CD8-positive, alpha-beta memory T cell (primary cell): ENCODE measurements around the gene NIP7. TPM values are rescaled to one million over a fixed set of nuclear protein-coding genes. Genes with fewer than 3 reads are reported as not detected.

Experiments
- CTCF ChIA-PET: fragments of 350-600 bp; sonication (Branson Sonifier 250); formaldehyde crosslinking; loops from one replicate; lab custom pipeline; 2021; ENCODE audit warnings: antibody characterized with exemption; lab: Charles Lee
- POLR2A ChIA-PET: fragments of 350-600 bp; sonication (Branson Sonifier 250); formaldehyde crosslinking; loops from one replicate; lab custom pipeline; 2021; ENCODE audit warnings: antibody characterized with exemption; lab: Charles Lee
- DNase-seq, 5 donors: peaks; one replicate each; pipeline versions ENCODE4 v3.0.0 to v3.0.0-alpha.2; 2020 to 2022; ENCODE audit warnings: mixed read lengths in 1 of 5
- H3K27ac ChIP-seq: one replicate; pipeline ENCODE4 v1.7.0; 2013; ENCODE audit warnings: low read depth, mild to moderate bottlenecking, low read length, moderate library complexity
- H3K27me3 ChIP-seq: 2 replicates; pipeline ENCODE4 v1.7.0; 2013; ENCODE audit warnings: low read length, mild to moderate bottlenecking; ENCODE audit not compliant: insufficient read depth, poor library complexity, severe bottlenecking
- H3K36me3 ChIP-seq: 2 replicates; pipeline ENCODE4 v1.7.0; 2013; ENCODE audit warnings: mild to moderate bottlenecking, low read length, moderate library complexity; ENCODE audit not compliant: insufficient read depth
- H3K4me1 ChIP-seq: 2 replicates; pipeline ENCODE4 v1.7.0; 2013; ENCODE audit warnings: mild to moderate bottlenecking, low read length, moderate library complexity; ENCODE audit not compliant: insufficient read depth
- H3K4me3 ChIP-seq: 2 replicates; pipeline ENCODE4 v1.7.0; 2013; ENCODE audit warnings: mild to moderate bottlenecking, low read length
- H3K9me3 ChIP-seq: 2 replicates; pipeline ENCODE4 v1.7.0; 2013; ENCODE audit warnings: mild to moderate bottlenecking, low read length
- H3K27ac Mint-ChIP-seq, 8 donors: one replicate each; pipeline ENCODE4 v1.8.0; 2020 to 2021; ENCODE audit warnings: mixed read lengths in 8 of 8, mild to moderate bottlenecking in 6 of 8, inconsistent platforms in 3 of 8, moderate library complexity in 3 of 8
- H3K27me3 Mint-ChIP-seq, 2 donors: one replicate each; pipeline ENCODE4 v1.8.0; 2020 to 2021; ENCODE audit warnings: mixed read lengths in 2 of 2, mild to moderate bottlenecking in 1 of 2, moderate library complexity in 1 of 2
- H3K36me3 Mint-ChIP-seq, 3 donors: one replicate each; pipeline ENCODE4 v1.8.0; 2020 to 2021; ENCODE audit warnings: mixed read lengths in 3 of 3, inconsistent platforms in 1 of 3, mild to moderate bottlenecking in 1 of 3
- H3K4me1 Mint-ChIP-seq, 3 donors: one replicate each; pipeline ENCODE4 v1.8.0; 2020 to 2021; ENCODE audit warnings: mixed read lengths in 3 of 3, inconsistent platforms in 1 of 3, mild to moderate bottlenecking in 1 of 3
- H3K4me3 Mint-ChIP-seq, 7 donors: one replicate each; pipeline ENCODE4 v1.8.0; 2020 to 2021; ENCODE audit warnings: mixed read lengths in 7 of 7, mild to moderate bottlenecking in 6 of 7, moderate library complexity in 4 of 7, inconsistent platforms in 2 of 7
- H3K9me3 Mint-ChIP-seq, 5 donors: one replicate each; pipeline ENCODE4 v1.8.0; 2020 to 2022; ENCODE audit warnings: mixed read lengths in 5 of 5, mild to moderate bottlenecking in 3 of 5, moderate library complexity in 2 of 5, inconsistent platforms in 1 of 5
- polyA plus RNA-seq: library from polyadenylated mRNA; unstranded; fragments of 300-500 nt; fragmentation: Illumina TruSeq; gene quantifications from one replicate; pipeline ENCODE4 v1.2.3, GENCODE V29; 2021
- total RNA-seq, 2 experiments: library from RNA; stranded (reverse); gene quantifications; one replicate each; pipeline ENCODE4 v1.2.3, GENCODE V29; 2021

Gene NIP7
- total and polyA plus RNA-seq, 3 experiments from 2014 or later, result 23.7 to 80.1 (median 73.8) TPM

DNA sequence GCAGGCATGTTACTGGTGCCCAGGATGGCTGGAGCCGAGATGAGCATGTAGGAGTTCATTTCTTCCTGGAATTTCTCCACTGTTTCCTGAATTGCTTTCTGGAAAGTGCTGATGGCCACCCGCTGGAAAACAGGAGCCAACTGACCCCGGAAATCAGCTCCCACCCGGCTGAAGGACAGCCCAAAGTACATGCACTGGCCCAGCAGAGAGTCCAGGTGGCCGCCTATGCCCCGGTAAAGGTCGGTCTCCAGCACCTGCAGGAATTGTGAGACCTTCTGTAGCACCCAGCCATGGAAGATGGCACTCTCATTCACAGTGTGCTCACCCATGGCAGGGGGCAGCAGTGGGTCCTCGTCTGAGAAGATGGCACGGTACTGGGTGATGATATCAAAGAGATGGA is 4.9 kb upstream of the NIP7 start:
- Mint-ChIP-seq H3K4me3 (peak overlapping the region in 1 of 7 donors; percentile 76), H3K36me3 (peaks cover 0 to 52% (median 11%) of the 10 kb centered on the region in 3 donors), H3K4me1 (peaks cover 37 to 67% (median 49%) of the 10 kb centered on the region in 3 donors), H3K27ac (no peak overlapping the region), H3K9me3 (no peaks in the 10 kb centered on the region), H3K27me3 (no peaks in the 10 kb centered on the region)
- ChIA-PET POLR2A (no interaction called here), CTCF (interaction anchor here (0.9 kb wide), 1 partner anchor 9 kb away, joined by 3 read pairs; no protein-coding TSS in a partner anchor)
- H3K4me3 ChIP-seq, result no peak overlapping the region
- H3K27me3 ChIP-seq, result no peaks in the 10 kb centered on the region
- H3K4me1 ChIP-seq, result peaks cover 31% of the 10 kb centered on the region
- H3K27ac ChIP-seq, result no peak overlapping the region
- H3K36me3 ChIP-seq, result peaks cover 17% of the 10 kb centered on the region
- DNase-seq, result no peak
- no peaks in the 10 kb centered on the region for H3K9me3 ChIP-seq

DNA sequence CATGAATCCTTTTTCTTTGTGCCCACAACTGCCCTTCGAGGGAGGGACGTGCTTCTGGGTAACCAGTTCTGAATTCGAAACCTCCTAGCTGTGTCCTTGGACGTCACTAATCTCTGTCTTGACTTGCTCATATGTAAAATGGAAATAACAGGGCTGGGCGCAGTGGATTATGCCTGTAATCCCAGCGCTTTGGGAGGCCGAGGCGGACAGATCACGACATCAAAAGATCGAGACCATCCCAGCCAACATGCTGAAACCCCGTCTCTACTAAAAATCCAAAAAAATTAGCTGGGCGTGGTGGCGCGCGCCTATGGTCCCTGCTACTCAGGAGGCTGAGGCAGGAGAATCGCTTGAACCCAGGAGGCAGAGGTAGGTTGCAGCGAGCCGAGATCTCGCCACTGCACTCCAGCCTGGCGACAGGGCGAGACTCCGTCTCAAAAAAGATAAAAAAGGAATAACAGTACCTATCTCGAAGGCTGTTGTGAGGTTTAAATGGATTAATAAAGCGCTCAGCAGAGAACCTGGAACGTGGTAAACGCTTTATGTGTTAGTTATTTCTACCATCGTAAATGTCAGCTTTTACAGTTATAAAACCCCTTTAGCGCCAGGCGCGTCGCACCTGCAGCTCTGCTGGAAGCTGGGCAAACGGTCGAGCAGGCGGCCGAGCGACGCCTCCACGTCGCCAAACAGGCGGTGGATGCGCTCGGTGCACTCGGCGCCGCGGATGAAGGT is 849 bp upstream of the NIP7 start:
- peaks cover 28% of the 10 kb centered on the region for H3K36me3 ChIP-seq
- H3K4me3 Mint-ChIP-seq, result peak overlapping the region; percentile 98 to 100 (median 99)

DNA sequence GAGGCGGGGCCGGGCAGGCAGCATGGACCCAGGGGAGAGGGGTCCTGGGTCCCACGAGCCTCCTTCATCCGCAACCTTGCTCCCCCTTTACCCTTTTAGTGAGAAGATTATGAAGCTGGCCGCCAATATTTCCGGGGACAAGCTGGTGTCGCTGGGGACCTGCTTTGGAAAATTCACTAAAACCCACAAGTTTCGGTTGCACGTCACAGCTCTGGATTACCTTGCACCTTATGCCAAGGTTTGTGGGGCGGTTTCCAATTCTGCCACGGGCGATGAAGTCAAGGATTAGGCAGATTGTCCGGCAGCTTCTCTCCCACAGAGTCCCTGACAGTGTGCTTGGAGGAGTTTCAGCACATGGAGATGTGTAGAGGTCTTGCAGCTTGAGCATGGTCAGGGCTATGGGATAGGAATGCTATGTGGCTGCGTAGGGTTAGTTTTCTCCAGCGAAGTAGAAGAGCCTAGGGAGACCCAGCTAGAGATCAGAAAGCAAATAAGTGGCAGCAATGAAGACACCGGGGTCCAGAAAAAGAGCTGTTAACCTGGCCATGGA is 598 bp downstream of the NIP7 start:
- Histone ChIP-seq H3K4me3 (peak overlapping the region; percentile 86), H3K27me3 (no peaks in the 10 kb centered on the region), H3K4me1 (peaks cover 32% of the 10 kb centered on the region), H3K27ac (peak overlapping the region; percentile 70), H3K36me3 (peaks cover 21% of the 10 kb centered on the region), H3K9me3 (no peaks in the 10 kb centered on the region)
- Mint-ChIP-seq H3K4me3 (peak overlapping the region; percentile 98 to 100 (median 99)), H3K27me3 (no peaks in the 10 kb centered on the region), H3K4me1 (peaks cover 45 to 62% (median 59%) of the 10 kb centered on the region in 3 donors), H3K27ac (peak overlapping the region; percentile 88 to 100 (median 98)), H3K36me3 (peaks cover 0 to 59% (median 5%) of the 10 kb centered on the region in 3 donors), H3K9me3 (no peaks in the 10 kb centered on the region)
- POLR2A ChIA-PET, result interaction anchor here (0.6 to 2.8 kb wide), 6 partner anchors 10 to 227 kb away, joined by 3 to 20 read pairs (median 3); partner anchors contain the start of gene PDF
- peak in 1 of 5 donors; percentile 8 for DNase-seq
- CTCF ChIA-PET, result interaction anchor here (0.9 to 3.2 kb wide), 4 partner anchors 11 to 39 kb away, joined by 3 to 32 read pairs (median 4); partner anchors contain the start of gene PDF

More for the DNA sequence above, 849 bp upstream of the NIP7 start:
- Mint-ChIP-seq H3K4me1 (peaks cover 49 to 69% (median 68%) of the 10 kb centered on the region in 3 donors), H3K27ac (peak overlapping the region; percentile 85 to 100 (median 90)), H3K9me3 (no peaks in the 10 kb centered on the region), H3K27me3 (no peaks in the 10 kb centered on the region), H3K36me3 (peaks cover 0 to 69% (median 11%) of the 10 kb centered on the region in 3 donors)
- Histone ChIP-seq H3K27ac (peak overlapping the region; percentile 70), H3K4me3 (peak overlapping the region; percentile 86), H3K4me1 (peaks cover 33% of the 10 kb centered on the region), H3K27me3 (no peaks in the 10 kb centered on the region), H3K9me3 (no peaks in the 10 kb centered on the region)
- CTCF ChIA-PET, result interaction anchor here (0.9 to 3.2 kb wide), 6 partner anchors 9 to 47 kb away, joined by 3 to 32 read pairs (median 6); partner anchors contain the start of genes PDF and TERF2
- POLR2A ChIA-PET, result interaction anchor here (0.5 to 2.8 kb wide), 4 partner anchors 9 to 395 kb away, joined by 3 to 20 read pairs (median 5); partner anchors contain the start of gene PDF
- no peak for DNase-seq

DNA sequence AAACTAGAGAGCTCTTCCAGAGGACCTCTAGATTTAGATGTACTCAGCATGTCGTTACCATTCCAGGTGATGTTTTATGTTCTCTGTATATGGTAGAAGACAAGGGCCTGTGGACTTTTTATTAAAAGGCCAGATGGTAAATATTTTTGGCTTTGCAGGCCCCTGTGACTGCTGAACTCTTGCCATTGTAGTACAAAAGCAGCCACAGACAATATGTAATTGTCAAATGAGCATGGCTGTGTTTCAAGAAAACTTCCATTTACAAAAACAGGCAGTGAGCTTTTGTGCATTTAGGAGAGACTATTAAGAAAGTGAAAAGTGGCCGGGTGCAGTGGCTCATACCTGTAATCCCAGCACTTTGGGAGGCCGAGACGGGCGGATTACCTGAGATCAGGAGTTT is 4.6 kb downstream of the NIP7 start:
- Histone ChIP-seq H3K27ac (no peak overlapping the region), H3K4me3 (no peak overlapping the region), H3K4me1 (peaks cover 13% of the 10 kb centered on the region), H3K9me3 (no peaks in the 10 kb centered on the region), H3K36me3 (peaks cover 17% of the 10 kb centered on the region), H3K27me3 (no peaks in the 10 kb centered on the region)
- Mint-ChIP-seq H3K36me3 (peaks cover 0 to 48% (median 1%) of the 10 kb centered on the region in 3 donors), H3K4me3 (no peak overlapping the region), H3K4me1 (peaks cover 32 to 43% (median 36%) of the 10 kb centered on the region in 3 donors), H3K9me3 (no peaks in the 10 kb centered on the region), H3K27ac (no peak overlapping the region), H3K27me3 (no peaks in the 10 kb centered on the region)
- POLR2A ChIA-PET, result no interaction called here
- CTCF ChIA-PET, result no interaction called here
- no peak for DNase-seq

DNA sequence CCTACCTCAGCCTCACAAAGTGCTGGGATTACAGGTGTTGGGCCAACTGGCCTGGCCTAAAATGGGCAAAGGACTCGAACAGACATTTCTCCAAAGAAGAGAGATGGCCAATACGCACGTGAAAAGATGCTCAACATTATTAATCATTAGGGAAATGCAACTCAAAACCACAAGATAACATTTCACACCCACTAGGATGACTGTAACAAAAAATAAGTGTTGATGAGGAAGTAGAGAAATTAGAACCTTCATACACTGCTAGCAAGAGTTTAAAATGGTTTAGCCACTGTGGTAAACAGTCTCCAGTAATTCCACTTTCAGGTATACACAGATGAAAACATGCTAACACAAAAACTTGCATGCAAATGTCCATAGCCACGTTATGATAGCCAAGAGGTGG is 6.4 kb downstream of the NIP7 start:
- Mint-ChIP-seq H3K27ac (peak overlapping the region; percentile 29 to 66 (median 52)), H3K4me3 (peak overlapping the region in 4 of 7 donors; percentile 24 to 59 (median 48)), H3K36me3 (peaks cover 0 to 48% (median 1%) of the 10 kb centered on the region in 3 donors), H3K27me3 (no peaks in the 10 kb centered on the region), H3K9me3 (no peaks in the 10 kb centered on the region), H3K4me1 (peaks cover 20 to 26% (median 22%) of the 10 kb centered on the region in 3 donors)
- no peaks in the 10 kb centered on the region for H3K9me3 ChIP-seq
- H3K4me1 ChIP-seq, result peaks cover 4% of the 10 kb centered on the region
- peaks cover 17% of the 10 kb centered on the region for H3K36me3 ChIP-seq
- DNase-seq, result no peak
- no peak overlapping the region for H3K27ac ChIP-seq
- ChIA-PET POLR2A (no interaction called here), CTCF (no interaction called here)
- H3K27me3 ChIP-seq, result no peaks in the 10 kb centered on the region
- H3K4me3 ChIP-seq, result no peak overlapping the region

DNA sequence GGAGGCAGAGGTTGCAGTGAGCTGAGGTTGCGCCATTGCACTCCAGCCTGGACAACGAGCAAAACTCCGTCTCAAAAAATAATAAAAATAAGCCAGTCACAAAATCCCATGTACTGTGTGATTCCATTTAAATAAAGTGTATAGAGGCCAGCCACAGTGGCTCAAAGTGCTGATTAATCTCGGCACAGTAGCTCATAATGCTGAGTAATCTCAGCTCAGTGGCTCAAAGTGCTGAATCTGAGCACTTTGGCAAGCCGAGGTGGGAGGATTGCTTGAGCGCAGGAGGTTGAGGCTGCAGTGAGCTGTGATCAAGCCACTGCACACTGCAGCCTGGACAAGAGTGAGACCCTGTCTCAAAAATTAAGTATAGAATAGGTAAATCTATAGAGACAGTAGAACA is 7.1 kb downstream of the NIP7 start:
- ChIA-PET POLR2A (interaction anchor here (0.6 kb wide), 1 partner anchor 958 kb away, joined by 5 read pairs; no protein-coding TSS in a partner anchor), CTCF (no interaction called here)
- H3K4me3 Mint-ChIP-seq, result no peak overlapping the region
- H3K9me3 Mint-ChIP-seq, result no peaks in the 10 kb centered on the region
- H3K4me3 ChIP-seq, result no peak overlapping the region
- no peaks in the 10 kb centered on the region for H3K4me1 ChIP-seq
- H3K4me1 Mint-ChIP-seq, result peaks cover 14 to 18% (median 14%) of the 10 kb centered on the region in 3 donors
- peaks cover 12% of the 10 kb centered on the region for H3K36me3 ChIP-seq
- DNase-seq, result no peak
- H3K27ac Mint-ChIP-seq, result peak overlapping the region in 2 of 8 donors; percentile 33 to 75
- peaks cover 0 to 47% (median 4%) of the 10 kb centered on the region in 3 donors for H3K36me3 Mint-ChIP-seq
- H3K27me3 Mint-ChIP-seq, result no peaks in the 10 kb centered on the region
- no peak overlapping the region for H3K27ac ChIP-seq
- no peaks in the 10 kb centered on the region for H3K9me3 ChIP-seq
- H3K27me3 ChIP-seq, result no peaks in the 10 kb centered on the region

DNA sequence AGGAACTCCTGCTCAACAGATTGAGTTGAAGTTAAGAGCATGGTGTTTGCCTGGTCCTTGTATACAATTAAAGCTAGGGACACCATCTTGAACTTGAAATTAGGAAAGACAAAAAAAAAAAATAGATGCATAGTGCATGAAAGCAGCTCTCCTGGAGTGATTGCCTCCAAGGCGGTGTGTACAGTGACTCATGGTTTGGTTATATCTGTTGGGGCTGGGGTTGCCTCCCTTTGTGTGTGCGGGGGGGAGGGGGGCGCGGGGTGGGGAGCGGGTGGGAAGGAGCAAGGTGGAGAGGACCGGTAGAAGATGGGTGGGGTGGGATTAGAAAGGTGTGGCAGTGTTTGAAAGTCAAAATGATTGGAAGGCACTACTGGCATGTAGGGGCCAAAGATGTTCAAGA is 8.7 kb downstream of the NIP7 start:
- H3K27me3 ChIP-seq, result no peaks in the 10 kb centered on the region
- Mint-ChIP-seq H3K9me3 (no peaks in the 10 kb centered on the region), H3K4me3 (no peak overlapping the region), H3K27ac (no peak overlapping the region), H3K4me1 (peaks cover 9 to 17% (median 10%) of the 10 kb centered on the region in 3 donors), H3K27me3 (no peaks in the 10 kb centered on the region), H3K36me3 (peaks cover 0 to 47% (median 9%) of the 10 kb centered on the region in 3 donors)
- H3K36me3 ChIP-seq, result peaks cover 5% of the 10 kb centered on the region
- H3K4me1 ChIP-seq, result no peaks in the 10 kb centered on the region
- H3K27ac ChIP-seq, result no peak overlapping the region
- DNase-seq, result no peak
- H3K9me3 ChIP-seq, result no peaks in the 10 kb centered on the region
- ChIA-PET CTCF (no interaction called here), POLR2A (no interaction called here)
- no peak overlapping the region for H3K4me3 ChIP-seq
